ENCODE results near the gene STRN3.
"Not testable (repeated sequence)": the region's sequence is repeated elsewhere in the genome, so short reads cannot be mapped to it uniquely, and the experiment has no call there.

The STRN3 gene

DNA sequence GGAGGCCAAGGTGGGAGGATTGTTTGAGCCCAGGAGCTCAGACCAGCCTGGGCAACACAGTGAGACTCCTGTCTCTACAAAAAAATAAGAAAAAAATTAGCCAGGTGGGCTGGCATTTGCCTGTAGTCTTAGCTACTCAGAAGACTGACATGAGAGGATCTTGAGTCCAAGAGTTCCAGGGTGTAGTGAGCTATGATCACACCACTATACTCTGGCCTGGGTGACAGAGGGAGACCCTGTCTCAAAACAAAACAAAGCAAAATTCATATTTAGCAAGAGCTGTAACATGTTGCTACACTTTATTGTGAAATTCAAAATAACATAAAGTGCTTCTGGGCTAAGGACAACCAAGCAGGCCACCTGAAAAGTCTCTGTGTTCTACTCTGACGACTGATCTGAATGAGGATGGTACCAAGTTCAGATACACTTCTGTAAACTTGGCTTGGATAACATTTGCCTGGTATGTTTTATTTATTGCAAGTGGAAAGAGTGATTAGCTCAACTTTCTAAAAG is 11.6 kb upstream of the STRN3 start:
- no peak for DNase-seq (ENCODE audit: low read depth in 2 of 2)

DNA sequence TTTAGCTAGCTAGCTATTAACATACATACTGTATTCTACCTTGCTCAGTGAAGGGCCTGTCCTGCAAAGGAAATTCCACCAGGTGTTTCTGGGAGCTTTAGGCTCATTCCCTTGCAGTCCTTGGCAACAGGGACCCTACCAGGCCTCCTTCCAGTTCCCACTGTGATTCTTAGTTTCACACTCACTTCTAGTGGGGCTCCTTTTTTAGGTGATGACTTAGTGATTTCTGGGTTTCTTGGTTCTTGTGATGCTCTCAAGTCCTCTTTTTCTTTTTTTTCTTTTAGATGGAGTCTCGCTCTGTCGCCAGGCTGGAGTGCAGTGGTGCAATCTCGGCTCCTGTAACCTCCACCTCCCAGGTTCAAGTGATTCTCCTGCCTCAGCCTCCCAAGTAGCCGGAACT is 10.4 kb upstream of the STRN3 start:
- no peak for DNase-seq (ENCODE audit: low read depth in 2 of 2)

DNA sequence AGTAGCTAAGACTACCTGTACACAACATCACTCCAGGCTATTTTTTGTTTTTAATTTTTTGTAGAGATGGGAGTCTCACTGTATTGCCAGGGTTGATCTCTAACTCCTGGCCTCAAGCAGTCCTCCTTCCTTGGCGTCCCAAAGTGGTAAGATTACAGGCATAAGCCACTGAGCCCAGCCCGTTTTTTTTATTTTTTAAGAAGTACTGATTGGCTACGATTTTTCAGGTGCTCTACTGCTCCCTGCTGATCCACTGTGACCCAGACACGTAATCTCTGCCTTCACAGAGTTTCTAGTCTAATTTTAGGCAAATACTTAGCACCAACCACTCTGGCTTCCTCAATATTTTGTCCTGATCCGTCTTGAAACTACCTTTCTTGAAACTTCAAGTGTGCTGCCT is 4.3 kb upstream of the STRN3 start:
- no peak for DNase-seq (ENCODE audit: low read depth in 2 of 2)

DNA sequence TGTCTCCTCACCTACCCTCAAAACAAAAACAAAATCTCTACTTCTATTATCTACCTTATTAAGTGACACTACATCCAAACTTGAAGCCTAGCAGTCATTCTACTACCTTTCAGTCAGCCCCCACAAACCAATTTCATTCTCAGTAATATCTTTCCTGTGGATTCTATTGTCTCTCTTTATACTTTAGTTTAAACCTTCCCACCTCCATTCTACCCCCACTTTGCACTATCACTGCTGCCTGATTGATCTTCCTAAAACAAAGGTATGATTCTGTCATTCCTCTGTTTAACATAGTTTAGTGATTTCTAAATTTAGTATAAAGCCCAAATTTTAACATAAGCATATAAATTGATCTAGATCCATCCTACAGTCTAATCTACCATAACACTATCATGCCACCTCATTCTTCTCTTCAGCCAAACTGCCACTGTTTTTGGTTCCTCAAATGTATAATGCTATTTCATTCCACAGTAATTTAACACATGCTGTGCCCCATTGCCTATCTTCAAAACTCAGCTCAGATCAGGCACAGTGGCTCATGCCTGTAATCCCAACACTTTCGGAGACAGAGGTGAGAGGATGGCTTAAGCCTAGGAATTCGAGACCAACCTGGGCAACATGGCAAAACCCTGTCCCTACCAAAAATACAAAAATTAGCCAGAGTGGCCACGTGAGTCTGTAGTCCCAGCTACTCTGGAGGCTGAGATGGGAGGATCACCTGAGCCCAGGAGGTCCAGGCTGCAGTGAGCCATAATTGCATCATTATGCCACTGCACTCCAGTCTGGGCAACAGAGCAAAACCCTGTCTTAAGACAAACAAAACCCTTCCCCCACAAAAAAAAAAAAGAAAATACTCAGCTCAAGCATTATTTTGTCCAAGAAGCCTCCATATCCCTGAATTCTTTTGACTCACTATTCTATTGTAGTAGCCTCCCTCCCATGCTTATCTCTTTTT is 3.1 kb upstream of the STRN3 start:
- no peak for DNase-seq (ENCODE audit: low read depth in 2 of 2)

DNA sequence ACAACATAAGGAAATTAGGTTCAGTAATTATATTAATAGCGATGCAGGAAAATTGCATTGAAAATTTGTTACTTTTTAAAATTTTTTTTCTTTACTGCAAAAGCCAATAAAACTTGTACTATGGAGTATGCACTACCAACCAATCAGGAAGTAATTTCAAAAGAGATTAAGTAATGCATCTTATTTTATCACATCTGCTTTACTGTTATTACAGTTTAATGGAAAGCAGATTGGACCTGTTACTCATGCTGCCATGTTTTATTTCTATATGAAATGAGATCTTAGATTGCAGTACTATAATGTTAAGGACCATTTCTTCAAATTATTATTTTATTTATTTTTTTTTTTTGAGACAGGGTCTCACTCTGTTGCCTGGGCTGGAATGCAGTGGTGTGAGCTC is 1.7 kb upstream of the STRN3 start:
- no peak for DNase-seq (ENCODE audit: low read depth in 2 of 2)

DNA sequence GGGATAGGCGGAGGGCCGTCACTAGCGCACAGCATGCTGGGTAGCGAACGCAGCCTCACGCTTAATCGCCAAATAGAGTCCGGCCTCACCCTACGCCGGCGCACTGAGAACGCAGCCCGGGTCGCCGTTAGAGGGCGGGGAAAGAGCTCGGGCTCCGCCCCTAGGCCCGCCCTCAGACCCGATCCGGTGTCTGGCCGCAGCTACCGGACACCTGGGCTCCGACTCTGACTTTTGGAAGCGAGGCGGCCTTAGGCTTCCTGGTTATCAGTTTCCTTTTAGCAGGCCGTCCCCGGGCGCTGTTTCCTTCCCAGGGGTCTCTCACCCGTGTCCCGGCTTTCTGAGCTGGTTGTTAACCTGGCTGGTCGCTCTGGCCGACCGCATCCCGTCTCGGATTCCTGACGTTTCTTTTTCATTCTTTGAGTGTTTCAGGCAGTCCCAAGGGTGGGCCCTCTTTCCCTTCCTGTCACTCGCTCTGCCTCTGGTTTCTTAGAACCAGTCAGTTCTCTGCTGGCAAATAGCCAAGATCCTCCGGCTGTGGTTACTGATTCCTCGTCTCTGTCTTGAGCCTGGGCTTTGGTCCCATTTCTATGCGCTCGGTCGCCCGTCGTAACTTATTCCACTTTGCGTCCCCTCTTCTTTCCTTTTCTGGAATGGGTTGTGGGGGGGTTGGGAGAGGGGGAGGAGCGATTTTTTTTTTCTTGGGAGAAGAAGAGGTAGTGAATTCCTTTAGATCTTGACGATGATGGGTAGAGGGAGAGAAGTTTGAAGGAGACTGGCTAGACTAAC is 464 bp upstream of the STRN3 start:
- peak; percentile 87 to 88 for DNase-seq (ENCODE audit: low read depth in 2 of 2)

DNA sequence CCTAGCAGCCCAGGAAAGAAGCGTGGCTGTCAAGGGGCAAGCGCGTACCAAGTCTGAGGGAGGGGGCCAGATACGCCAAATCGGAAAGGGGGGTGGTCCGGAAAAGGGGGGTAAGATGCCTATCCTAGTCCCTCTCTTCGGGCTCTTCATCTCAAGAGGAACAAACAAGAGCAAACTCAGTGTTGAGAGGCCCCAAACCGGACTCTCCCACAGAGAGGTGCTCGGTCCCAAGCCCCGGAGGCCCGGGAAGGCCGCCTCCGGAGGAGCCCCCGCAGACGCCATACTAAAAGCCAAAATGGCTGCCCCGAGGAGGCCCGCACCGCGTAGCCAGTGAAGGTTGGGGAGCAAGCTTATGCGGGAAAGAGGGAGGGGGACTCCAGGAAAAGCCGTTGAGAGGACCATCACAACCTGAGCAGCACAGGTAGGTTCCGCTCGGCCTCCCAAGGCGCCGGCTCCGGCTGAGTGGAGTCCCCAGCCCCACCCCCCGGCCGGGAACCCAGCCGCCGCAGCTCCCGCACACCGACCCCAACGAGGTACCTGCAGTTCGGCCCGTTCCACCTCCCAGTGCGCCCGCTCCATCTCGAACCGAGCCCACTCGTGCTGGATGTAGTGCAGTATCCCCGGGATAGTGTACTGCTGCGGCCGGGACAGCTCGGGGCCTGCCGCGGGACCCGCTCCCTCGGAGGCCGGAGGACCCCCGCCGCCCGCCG is 657 bp downstream of the STRN3 start, which contains the start of gene AP4S1:
Gene AP4S1, plus strand, starts transcription at position 283 of the 710 bp plus-strand sequence. CDS start 40,548 bp downstream, outside the sequence.
- DNase-seq (ENCODE audit: low read depth in 2 of 2): peak; percentile 13 to 21

DNA sequence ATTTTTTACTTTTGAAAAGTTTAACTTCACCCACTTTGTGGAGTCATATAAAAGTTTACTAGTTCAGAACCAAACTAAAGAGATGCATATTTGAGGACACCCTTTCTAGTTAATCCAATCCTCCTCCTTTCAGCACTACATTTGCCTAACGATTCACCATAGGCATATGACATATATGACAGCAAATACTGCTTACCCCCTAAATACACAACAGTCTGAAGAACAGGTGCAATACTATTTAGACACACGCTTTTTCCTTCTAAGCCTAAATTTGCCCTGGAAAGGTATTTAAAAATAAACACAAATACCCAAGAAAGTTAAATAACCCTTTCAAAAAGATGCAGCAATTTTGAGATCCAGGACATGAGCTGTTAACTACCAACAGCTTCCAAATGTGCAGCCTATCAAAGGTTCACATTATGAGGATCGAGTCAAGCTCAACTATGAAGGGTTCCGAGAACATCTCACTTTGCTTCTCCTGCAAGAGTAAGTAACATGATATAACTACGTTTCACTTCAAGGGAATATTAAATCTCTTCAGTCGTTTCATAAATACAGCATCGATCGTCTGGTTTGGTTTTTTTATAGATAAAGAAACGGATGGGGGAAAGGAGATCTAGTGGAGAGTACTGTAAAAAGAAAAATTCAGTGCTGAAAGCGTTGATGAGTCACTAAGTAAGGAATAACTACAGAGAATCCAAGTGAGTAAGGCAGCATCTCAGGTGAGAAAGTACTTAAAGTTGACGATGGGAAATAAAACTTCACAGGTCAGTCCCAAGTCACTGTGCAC is 1.4 kb downstream of the STRN3 start:
- DNase-seq (ENCODE audit: low read depth in 2 of 2): no peak

DNA sequence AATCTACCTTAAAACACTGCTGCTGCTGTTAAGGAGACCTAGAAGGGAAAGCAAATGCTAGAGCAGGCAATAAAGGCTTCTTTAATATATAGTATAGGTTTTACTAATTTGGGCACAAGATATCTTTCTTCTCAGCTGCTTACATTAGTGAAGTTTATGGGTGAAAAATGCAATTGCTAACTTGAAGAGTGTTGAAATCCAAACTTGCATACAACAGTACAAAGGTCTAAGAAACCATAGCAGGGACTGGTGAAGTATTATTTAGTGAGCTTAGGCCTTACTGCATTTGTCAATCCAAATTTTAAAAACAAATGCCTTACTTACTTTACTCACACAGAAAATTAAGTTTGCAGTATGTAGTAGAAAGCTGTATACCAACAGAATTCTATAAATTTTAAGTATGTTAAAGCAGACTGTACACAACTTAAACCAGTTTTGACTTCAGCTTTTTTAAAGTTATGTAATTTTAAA is 2.1 kb downstream of the STRN3 start:
- no peak for DNase-seq (ENCODE audit: low read depth in 2 of 2)

DNA sequence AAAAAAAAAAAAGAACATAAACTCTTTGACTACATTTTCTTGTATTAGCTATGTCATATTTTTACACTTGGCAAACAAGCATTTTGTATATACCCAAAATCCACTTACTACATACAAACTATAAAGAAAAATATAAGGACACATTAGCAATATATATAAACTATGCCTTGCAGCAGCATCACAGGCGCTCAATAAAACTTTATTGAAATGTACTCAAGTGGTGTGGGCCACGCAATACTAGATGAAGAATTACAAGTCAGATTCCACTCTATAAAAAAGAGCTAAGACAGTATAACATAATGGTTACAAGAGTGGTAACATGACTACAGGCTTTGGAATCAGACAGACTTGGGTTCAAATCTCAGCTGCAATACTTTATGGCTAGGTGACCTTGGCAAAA is 3.8 kb downstream of the STRN3 start:
- DNase-seq (ENCODE audit: low read depth in 2 of 2): no peak

DNA sequence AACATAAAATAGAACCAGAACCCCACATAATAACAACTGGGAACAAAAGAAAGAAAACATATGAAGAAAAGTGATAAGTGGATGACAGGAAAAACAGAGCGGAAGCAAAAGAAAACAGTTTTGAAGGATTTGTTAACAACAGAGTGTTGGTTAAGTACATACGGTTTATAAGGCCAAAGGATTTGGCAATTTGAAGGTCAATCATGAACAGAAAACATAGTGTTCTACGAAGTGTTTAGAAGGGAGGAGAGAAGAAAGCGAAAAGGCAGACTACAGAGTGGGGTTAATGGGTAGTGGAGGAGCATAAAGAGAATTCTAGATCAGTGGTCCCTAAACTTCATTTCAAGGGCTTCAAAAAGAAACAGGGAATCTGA is 4.6 kb downstream of the STRN3 start:
- DNase-seq (ENCODE audit: low read depth in 2 of 2): no peak

DNA sequence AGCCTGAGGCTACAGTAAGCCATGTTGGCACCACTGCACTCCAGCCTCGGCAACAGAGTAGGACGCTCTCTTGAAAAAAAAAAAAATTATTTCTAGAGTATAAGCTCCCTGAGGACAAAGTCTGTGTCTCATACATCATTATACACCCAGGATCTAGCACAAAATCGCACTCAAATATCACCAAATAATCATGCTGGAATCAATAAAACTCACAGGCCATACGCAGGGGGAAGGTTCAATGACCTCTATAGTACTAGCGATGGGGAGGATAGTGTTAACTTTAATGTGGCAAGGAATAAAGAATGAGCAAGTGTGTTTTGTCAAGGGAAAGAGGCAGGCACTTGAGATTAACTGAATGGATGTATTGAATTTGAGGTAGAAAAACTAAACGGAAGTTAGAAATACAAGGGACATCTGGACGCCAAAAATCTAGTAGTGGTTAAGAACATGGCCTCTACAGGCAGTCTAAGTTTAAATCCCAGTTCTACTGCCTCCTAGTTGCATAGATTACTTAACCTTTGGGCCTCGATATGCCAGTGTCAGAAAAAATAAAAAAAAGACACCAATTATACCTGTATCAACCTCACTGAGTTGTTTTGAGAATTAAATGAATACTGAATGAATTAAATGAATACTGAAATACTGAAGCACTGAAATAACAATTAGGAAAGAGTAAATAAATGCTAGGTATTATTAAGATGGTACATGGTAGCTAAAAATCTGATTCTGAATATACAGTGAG is 5.2 kb downstream of the STRN3 start:
- DNase-seq (ENCODE audit: low read depth in 2 of 2): no peak

DNA sequence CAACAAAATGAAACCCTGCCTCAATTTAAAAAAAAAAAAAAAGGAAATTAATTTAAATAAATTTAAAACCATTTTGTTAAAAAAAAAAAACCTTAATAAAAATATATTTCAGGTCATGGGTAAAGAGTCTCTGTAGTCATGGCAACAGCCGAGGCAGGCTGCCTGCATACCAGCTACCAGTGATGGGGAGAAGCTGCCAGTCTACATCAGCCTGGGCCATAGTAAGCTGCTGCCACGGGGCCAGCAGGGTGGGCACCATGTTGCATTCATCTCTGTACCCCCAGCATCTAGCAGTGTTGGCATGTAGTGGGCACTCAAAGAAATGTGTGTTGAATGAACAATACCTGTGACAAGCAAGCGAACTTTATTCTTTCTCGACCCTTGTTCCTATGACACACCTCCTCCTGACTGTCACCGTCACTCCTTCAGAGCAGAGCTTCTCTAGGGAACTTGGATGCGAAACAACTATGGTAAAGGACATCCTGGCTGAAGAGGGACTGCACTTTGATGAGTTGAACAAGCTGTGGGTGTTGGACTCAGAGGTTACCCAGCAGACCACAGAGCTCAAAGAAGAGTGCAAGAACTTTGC is 8.0 kb downstream of the STRN3 start:
- DNase-seq (ENCODE audit: low read depth in 2 of 2): no peak

DNA sequence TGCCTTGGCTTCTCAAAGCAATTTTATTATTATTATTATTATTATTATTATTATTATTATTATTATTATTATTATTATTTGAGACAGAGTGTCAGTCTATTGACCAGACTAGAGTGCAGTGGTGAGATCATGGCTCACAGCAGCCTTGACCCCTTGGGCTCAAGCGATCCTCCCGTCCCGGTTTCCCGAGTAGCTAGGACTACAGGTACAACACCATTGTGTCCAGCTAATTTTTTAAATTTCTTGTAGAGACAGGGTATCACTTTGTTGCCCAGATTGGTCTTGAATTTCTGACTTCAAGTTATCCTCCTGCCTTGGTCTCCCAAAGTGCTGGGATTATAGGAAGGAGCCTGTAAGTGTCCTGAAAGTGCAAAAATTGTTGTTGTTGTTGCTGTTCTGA is 12.3 kb downstream of the STRN3 start:
- no peak for DNase-seq (ENCODE audit: low read depth in 2 of 2)

DNA sequence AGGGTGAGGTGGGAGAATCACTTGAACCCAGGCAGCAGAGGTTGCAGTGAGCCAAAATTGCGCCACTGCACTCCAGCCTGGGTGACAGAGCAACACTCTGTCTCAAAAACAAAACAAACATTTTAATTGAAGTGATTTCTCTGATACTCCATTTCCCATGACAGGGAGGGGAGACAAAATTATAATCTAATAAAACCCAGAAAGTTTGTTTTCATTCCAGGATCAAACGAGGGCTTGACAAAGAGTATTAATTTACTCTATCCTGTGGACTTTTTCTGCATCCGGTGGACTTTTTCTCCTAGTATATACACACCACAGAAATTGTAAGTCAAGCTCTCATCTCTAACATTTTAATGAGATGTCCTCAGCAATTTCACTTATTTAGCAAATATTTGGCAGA is 15.2 kb downstream of the STRN3 start:
- no peak for DNase-seq (ENCODE audit: low read depth in 2 of 2)

DNA sequence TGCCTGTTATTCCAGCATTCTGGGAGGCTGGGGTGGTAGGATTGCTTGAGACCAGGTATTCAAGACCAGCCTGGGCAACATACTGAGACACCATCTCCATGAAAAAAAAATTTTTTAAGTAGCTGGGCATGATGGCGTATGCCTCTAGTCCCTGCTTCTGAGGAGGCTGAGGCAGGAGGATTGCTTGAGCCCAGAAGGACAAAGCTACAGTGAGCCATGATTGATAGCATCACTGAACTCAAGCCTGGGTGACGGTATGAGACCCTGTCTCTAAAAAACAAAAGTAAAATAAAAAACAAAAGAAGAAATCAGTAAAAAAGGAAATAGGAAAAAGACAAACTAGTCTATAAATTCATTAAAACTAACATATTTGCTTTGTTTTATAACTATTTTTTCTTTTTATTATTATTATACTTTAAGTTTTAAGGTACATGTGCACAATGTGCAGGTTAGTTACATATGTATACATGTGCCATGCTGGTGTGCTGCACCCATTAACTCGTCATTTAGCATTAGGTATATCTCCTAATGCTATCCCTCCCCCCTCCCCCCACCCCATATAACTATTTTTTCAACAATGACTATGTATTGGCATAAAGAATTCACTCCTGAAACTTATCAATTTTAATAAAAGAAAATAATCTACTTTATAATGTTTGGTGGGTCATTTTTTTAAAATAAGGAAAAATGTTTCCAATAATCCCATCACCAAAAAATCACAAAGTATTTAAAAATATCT is 16.2 kb downstream of the STRN3 start:
- DNase-seq (ENCODE audit: low read depth in 2 of 2): no peak

DNA sequence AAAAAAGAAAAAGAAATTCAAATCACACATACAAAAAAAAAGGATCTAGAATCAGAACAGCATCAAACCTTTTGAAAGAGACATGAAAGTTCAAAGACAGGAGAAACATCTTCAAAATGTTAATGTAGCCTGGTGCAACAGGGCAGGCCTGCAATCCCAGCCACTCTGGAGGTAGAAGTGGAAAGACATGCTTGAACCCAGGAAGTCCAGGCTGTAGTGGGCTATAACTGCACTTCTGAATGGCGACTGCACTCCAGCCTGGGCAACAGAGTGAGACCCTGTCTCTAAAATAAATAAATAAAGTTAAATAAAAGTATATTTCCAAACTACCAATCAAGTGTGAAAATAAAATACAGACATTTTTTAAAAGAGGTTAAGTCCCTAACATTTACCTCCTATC is 19.5 kb downstream of the STRN3 start:
- no peak for DNase-seq (ENCODE audit: low read depth in 2 of 2)

DNA sequence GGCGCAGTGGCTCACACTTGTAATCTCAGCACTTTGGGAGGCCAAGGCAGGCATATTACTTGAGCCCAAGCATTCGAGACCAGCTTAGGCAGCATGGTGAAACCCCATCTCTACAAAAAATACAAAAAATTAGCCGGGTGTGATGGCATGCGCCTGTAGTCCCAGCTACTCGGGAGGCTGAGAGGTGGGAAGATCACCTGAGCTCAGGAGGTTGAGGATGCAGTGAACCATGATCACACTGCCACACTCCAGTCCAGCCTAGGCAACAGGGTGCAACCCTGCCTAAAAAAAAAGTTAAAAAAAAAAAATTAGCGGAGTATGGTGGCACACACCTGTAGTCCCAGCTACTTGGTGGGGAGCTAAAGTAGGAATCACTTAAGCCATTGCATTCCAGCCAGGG is 22.2 kb downstream of the STRN3 start:
- not testable (repeated sequence) for DNase-seq (ENCODE audit: low read depth in 2 of 2)

DNA sequence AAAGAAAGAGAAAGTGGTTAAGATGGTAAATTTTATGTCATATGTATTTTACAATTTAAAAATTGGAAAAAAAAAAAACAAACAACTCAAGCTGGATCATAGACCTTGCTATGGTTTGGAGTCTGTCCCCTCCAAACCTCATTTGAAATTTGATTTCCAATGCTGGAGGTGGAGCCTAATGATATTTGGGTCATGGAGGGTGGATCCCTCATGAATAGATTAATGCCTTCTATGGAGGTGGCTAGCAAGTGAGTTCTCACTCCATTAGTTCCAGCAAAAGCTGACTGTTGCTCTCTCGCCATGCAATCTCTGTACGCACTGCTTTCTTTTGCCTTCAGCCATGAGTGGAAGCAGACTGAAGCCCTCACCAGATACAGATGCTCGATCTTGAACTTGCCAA is 22.9 kb downstream of the STRN3 start:
- DNase-seq (ENCODE audit: low read depth in 2 of 2): no peak

Data from stimulated activated CD8-positive, alpha-beta memory T cell treated with anti-CD3 and anti-CD28 coated beads, Interleukin-15, amount 100 ng/mL, for 48 hours (primary cell).